HG02678 (cell line): ENCODE results near the gene ALKBH4.
"Not testable (repeated sequence)": the region's sequence is repeated elsewhere in the genome, so short reads cannot be mapped to it uniquely, and the experiment has no call there.

ENCODE experiments used
- ATAC-seq: cut with Tn5 transposase; IDR thresholded peaks from one replicate; pipeline ENCODE4 v1.9.1; 2021; ENCODE audit warnings: mild to moderate bottlenecking, moderate library complexity; ENCODE audit not compliant: unreplicated experiment

Gene ALKBH4

GRCh38 chr7:102478314-102479208 is 13.9 kb upstream of the ALKBH4 start, which contains the start of gene POLR2J:
TSS of gene POLR2J (minus strand) at chr7:102478922. CDS start at chr7:102478860, 62 bp downstream.
- ATAC-seq: peak; percentile 86

GRCh38 chr7:102474736-102475435 is 10.2 kb upstream of the ALKBH4 start:
- ATAC-seq: not testable (repeated sequence)

DNA sequence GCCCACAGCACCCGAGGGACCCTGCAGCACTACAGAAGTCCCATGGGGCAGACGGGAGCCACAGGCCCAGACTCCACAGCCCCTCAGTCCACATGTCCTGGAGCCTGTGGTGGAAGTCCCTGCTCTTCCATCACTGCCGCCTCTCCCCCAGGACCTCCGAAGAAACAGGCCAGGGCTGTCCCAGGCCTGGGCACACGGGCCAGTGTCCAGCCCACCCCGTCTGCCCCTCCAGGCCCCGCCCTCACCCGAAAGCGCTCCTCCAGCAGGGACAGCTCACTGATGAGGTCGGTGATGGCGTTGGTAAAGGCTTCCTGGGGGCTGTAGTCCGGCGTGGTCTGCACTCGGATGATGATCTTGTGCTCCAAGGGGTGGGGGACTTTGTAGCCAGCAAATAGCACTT is 9.5 kb upstream of the ALKBH4 start:
- not testable (repeated sequence) for ATAC-seq

- ATAC-seq: no peak
Measured at GRCh38 chr7:102473271-102473991, 8.8 kb upstream of the ALKBH4 start.

- no peak for ATAC-seq
Measured at GRCh38 chr7:102472126-102473041, 7.7 kb upstream of the ALKBH4 start.

- no peak for ATAC-seq
Measured at GRCh38 chr7:102471791-102472125, 7.1 kb upstream of the ALKBH4 start.

- ATAC-seq: no peak
Measured at GRCh38 chr7:102469972-102470825, 5.5 kb upstream of the ALKBH4 start.

DNA sequence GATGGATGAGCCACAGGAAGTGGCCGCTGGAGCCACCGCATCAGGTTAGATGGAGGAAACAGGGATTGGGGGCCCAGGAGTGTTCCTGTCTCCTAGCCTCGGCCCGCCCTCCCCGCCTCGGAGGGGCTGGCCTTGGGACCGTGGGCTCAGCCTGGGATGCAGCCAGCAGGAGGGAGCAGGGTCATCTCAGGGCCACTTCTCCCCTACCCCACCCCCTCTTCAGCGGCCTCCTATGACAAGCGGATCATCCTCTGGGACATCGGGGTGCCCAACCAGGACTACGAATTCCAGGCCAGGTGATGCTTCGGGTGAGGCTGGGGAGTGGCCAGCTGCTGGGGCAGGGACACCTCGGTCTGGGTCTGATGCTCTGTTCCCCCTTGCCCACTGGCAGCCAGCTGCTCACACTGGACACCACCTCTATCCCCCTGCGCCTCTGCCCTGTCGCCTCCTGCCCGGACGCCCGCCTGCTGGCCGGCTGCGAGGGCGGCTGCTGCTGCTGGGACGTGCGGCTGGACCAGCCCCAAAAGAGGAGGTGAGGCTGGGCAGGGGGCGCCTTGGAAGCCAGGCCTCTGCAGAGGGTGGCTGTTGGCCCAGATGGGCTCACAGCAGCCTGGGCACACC is 4.8 kb upstream of the ALKBH4 start:
- no peak for ATAC-seq

- no peak for ATAC-seq
Measured at GRCh38 chr7:102468478-102469350, 4.1 kb upstream of the ALKBH4 start.

- no peak for ATAC-seq
Measured at GRCh38 chr7:102467581-102468477, 3.2 kb upstream of the ALKBH4 start.

DNA sequence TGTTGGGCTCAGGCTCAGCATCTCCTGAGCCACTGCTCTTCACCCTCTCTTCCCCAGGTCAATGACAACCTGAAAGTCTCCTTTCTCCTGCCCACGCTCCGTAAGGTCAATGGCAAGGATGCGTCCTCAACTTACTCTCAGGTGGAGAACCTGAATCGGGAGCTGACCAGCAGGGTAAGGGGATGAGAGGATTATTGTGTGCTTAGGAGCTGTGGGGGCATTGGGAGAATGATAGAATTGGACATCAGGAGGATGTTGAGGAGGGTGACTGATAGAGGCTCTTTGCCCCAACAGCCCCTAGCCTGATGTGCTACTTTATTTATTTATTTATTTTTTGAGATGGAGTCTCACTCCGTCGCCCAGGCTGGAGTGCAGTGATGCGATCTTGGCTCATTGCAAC is 1.4 kb upstream of the ALKBH4 start:
- no peak for ATAC-seq

- peak; percentile 1 for ATAC-seq
Measured at GRCh38 chr7:102463841-102464576, 654 bp downstream of the ALKBH4 start.

GRCh38 chr7:102460467-102460866 is 4.2 kb downstream of the ALKBH4 start:
- no peak for ATAC-seq

DNA sequence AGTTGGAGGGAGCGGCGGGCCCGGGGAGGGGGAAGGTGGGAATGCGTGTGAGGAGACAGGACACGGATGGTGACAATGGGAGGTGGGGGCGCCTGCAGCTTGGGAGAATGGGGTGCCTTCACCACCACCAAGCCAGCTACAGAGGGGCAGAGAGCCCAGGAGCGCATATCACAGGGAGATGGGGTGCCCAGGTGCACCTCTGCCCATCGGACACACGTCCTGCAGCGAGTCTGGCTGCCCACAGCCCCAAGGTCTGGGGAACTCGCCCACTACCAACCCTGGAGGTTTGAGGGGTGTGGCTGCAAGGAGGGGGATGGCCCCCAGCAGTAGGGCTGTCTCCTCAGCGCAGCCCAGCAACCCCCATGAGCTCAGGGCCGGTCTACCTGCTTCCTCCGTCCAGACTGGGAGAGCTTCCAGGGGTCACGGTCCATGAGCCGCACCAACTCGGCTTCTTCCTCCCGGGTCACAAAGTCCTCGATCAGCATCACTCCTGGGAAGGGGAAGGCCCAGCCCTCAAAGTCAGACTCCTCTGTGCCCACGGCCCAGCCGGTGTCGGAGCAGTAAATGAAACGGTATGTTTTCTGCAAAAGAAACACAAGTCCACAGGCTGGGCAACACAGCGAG is 5.3 kb downstream of the ALKBH4 start:
- ATAC-seq: no peak

DNA sequence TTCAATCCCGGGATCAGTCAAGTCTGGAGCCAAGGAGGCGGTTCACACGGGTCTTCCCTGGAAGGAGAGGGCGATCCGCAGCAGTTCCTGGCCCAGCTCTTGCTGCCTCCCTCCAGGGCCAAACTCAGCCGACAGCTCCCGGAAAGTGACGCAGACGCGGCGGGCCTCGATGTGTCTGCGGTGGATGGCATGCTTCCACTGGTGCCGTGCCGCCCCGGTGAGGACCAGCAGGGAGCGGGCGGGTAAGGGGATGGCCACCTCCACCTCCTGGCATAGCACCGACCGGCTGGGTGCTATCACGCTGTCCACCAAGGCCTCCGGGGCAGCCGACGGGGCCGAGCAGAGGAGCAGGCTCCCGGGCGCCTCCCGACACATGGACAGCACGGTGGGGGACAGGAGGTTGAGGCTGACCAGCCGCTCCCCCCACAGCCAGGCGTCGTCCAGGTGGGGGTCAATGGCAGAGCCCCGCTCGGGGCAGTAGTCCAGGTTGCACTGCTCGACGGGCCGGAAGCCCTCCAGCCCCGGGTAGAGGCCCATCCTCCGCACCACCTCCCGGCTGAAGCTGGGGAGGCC is 7.2 kb downstream of the ALKBH4 start:
- no peak for ATAC-seq

- no peak for ATAC-seq
Measured at GRCh38 chr7:102456327-102456726, 8.3 kb downstream of the ALKBH4 start.
